ENCODE measurements around the gene ZPBP2. TPM values are rescaled to one million over a fixed set of nuclear protein-coding genes. Genes with fewer than 3 reads are reported as not detected.

Gene ZPBP2
- total and polyA plus RNA-seq, 2 of the 13 experiments (the other 11 are each of a cell fraction or from before 2014, with no cell fraction given): not detected

DNA sequence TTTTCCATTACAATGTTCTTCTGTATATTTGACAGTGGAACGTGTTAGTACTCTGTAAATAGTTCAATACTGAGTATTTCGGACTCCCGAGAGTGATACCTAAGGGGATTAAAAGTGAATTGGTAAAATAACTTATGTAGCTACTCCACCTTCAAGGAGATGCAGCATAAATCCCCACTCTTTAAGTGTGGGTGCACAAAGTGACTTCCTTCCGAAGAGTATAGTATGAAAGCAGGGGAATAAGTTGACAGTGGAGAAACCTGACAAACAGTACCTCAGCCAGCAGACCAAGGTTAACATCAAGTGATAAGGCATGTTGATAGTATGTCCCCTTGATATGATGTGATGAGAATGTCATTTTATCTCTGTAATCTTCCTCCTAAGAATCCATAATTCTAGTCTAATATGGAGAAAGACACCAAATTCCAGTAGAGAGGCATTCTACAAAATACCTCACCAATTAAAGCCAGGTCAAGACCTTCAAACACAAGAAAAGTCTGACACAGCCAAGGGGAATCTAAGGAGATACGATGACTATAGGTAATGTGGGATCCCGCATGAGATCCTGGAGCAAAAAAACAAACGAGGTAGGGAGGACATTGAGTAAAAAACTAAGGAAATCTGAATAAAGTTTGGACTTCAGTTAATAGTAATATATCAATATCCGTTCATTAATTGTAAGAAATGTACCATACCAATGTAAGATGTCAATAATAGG lies 1.8 kb upstream of the ZPBP2 start:
- BruUV-seq (replicated peaks): no TSS peak
- POLR2A ChIA-PET: no interaction called here

DNA sequence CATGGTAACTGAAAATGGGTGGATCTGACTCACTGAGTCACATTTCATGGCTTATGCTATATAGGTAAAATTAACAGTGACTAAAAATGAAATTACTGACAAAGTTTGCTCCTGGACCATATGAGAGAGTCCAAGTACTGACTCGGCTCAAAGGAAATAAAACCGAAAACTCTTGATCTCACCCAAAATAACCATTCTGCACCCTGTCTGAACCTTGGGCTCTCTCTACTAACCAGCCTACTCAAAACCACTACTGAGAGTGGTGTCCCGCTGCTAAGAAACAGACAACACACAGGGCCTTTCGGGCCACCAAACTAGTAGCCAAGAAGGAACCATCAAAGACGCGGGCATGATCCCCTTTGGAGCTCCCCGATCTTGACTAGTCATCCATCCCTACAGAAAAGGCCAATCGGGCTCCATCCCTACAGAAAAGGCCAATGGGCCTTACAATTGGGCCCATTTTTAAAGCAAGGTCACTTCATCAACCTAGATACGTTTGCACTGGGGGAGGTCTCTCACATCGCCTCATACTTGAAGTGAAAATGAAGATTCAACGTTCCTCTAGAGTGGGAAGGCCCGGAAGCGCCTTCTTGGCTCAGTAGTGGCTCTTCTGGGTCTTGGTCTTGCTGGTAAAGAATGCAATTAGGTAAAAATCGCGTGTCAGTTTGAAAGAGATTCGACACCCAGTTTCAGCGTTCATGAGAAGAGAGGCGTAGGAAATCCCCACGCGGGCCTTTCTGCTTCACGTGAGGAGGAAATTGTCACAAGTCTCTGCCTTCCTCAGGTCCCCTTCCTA lies 720 bp upstream of the ZPBP2 start:
- FAIRE-seq: no peak
- POLR2A ChIA-PET: no interaction called here
- WGBS (ENCODE audit: low lambda C conversion rate): 58% methylated on average over 21 of the region's 21 CpGs
- peaks cover 6 to 48% of the 10 kb centered on the region in 2 experiments for H3K27me3 ChIP-seq (ENCODE audit: control insufficient read depth in 1 of 2, insufficient read depth in 2 of 2, low read length in 2 of 2)
- CTCF ChIA-PET (ENCODE audit: low intra/inter-chr PET ratio, low total read pairs): no interaction called here
- no peak overlapping the region for H3K27ac ChIP-seq (ENCODE audit: extremely low read length, insufficient read depth, low read length)
- no peaks in the 10 kb centered on the region for H3K9me3 ChIP-seq (ENCODE audit: low read length)
- H2AFZ ChIP-seq (ENCODE audit: low read length): no peak overlapping the region
- no peaks in the 10 kb centered on the region for H3K79me2 ChIP-seq (ENCODE audit: insufficient read depth, low read length)
- H3K4me2 ChIP-seq (ENCODE audit: low read depth, low read length): no peak overlapping the region
- H3K36me3 ChIP-seq (replicated peaks in 1 of 2; ENCODE audit: control insufficient read depth in 1 of 2, insufficient read depth in 2 of 2, low read length in 2 of 2): no peaks in the 10 kb centered on the region
- no peak overlapping the region for H3K4me3 ChIP-seq (replicated peaks in 1 of 3; ENCODE audit: insufficient read depth in 1 of 3, low read depth in 2 of 3, low read length in 3 of 3)
- intact Hi-C loops (cut with micrococcal nuclease; ENCODE audit: unreplicated experiment): loop anchor here (10.0 kb wide), 1 partner anchor 92 kb away; no protein-coding TSS in a partner anchor
- no peak for ATAC-seq
- no TSS peak for BruUV-seq (replicated peaks)
- no peak overlapping the region for H3K9ac ChIP-seq (ENCODE audit: insufficient read depth, low read depth, low read length)
- H4K20me1 ChIP-seq (ENCODE audit: insufficient read depth, low read length): no peaks in the 10 kb centered on the region
- peaks cover 5% of the 10 kb centered on the region for H3K4me1 ChIP-seq (ENCODE audit: insufficient read depth, low read length)
- no peak for DNase-seq (ENCODE audit: low spot score)
- in situ Hi-C loops (cut with HindIII; ENCODE audit: extremely low pct_ligation_motif_present, low pct_unique_long_range_greater_than_20kb): no loop called here
- TF ChIP-seq ZNF670 (CRISPR knock-in tag; IDR thresholded peaks at IDR 0.05; ENCODE audit: borderline replicate concordance) (no peak), TCF7 (IDR thresholded peaks at IDR 0.05; ENCODE audit: low read depth) (no peak), ZNF615 (CRISPR knock-in tag; IDR thresholded peaks at IDR 0.05; ENCODE audit: borderline replicate concordance) (no peak), GTF3A (CRISPR knock-in tag; conservative IDR thresholded peaks at IDR 0.05) (no peak)
- TF ChIP-seq, protein P1, sequence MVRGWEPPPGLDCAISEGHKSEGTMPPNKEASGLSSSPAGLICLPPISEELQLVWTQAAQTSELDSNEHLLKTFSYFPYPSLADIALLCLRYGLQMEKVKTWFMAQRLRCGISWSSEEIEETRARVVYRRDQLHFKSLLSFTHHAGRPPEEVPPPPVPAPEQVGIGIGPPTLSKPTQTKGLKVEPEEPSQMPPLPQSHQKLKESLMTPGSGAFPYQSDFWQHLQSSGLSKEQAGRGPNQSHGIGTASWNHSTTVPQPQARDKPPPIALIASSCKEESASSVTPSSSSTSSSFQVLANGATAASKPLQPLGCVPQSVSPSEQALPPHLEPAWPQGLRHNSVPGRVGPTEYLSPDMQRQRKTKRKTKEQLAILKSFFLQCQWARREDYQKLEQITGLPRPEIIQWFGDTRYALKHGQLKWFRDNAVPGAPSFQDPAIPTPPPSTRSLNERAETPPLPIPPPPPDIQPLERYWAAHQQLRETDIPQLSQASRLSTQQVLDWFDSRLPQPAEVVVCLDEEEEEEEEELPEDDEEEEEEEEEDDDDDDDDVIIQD (CRISPR knock-in tag; IDR thresholded peaks at IDR 0.05; ENCODE audit: low read depth): no peak
- TF ChIP-seq, protein P2, sequence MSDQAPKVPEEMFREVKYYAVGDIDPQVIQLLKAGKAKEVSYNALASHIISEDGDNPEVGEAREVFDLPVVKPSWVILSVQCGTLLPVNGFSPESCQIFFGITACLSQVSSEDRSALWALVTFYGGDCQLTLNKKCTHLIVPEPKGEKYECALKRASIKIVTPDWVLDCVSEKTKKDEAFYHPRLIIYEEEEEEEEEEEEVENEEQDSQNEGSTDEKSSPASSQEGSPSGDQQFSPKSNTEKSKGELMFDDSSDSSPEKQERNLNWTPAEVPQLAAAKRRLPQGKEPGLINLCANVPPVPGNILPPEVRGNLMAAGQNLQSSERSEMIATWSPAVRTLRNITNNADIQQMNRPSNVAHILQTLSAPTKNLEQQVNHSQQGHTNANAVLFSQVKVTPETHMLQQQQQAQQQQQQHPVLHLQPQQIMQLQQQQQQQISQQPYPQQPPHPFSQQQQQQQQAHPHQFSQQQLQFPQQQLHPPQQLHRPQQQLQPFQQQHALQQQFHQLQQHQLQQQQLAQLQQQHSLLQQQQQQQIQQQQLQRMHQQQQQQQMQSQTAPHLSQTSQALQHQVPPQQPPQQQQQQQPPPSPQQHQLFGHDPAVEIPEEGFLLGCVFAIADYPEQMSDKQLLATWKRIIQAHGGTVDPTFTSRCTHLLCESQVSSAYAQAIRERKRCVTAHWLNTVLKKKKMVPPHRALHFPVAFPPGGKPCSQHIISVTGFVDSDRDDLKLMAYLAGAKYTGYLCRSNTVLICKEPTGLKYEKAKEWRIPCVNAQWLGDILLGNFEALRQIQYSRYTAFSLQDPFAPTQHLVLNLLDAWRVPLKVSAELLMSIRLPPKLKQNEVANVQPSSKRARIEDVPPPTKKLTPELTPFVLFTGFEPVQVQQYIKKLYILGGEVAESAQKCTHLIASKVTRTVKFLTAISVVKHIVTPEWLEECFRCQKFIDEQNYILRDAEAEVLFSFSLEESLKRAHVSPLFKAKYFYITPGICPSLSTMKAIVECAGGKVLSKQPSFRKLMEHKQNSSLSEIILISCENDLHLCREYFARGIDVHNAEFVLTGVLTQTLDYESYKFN (CRISPR knock-in tag; conservative IDR thresholded peaks at IDR 0.05): no peak

More for the DNA sequence above, 1.8 kb upstream of the ZPBP2 start:
- Histone ChIP-seq H3K9ac (ENCODE audit: insufficient read depth, low read depth, low read length) (no peak overlapping the region), H4K20me1 (ENCODE audit: insufficient read depth, low read length) (no peaks in the 10 kb centered on the region), H3K4me2 (ENCODE audit: low read depth, low read length) (no peak overlapping the region), H3K36me3 (replicated peaks in 1 of 2; ENCODE audit: control insufficient read depth in 1 of 2, insufficient read depth in 2 of 2, low read length in 2 of 2) (no peaks in the 10 kb centered on the region), H3K4me1 (ENCODE audit: insufficient read depth, low read length) (peaks cover 5% of the 10 kb centered on the region), H2AFZ (ENCODE audit: low read length) (no peak overlapping the region), H3K27ac (ENCODE audit: extremely low read length, insufficient read depth, low read length) (no peak overlapping the region), H3K27me3 (ENCODE audit: control insufficient read depth in 1 of 2, insufficient read depth in 2 of 2, low read length in 2 of 2) (peaks cover 6 to 52% of the 10 kb centered on the region in 2 experiments), H3K79me2 (ENCODE audit: insufficient read depth, low read length) (no peaks in the 10 kb centered on the region), H3K9me3 (ENCODE audit: low read length) (no peaks in the 10 kb centered on the region), H3K4me3 (replicated peaks in 1 of 3; ENCODE audit: insufficient read depth in 1 of 3, low read depth in 2 of 3, low read length in 3 of 3) (no peak overlapping the region)
- TF ChIP-seq, protein P3, sequence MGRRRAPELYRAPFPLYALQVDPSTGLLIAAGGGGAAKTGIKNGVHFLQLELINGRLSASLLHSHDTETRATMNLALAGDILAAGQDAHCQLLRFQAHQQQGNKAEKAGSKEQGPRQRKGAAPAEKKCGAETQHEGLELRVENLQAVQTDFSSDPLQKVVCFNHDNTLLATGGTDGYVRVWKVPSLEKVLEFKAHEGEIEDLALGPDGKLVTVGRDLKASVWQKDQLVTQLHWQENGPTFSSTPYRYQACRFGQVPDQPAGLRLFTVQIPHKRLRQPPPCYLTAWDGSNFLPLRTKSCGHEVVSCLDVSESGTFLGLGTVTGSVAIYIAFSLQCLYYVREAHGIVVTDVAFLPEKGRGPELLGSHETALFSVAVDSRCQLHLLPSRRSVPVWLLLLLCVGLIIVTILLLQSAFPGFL (CRISPR knock-in tag; IDR thresholded peaks at IDR 0.05): no peak
- no peak for TF ChIP-seq HDAC6 (IDR thresholded peaks at IDR 0.05; ENCODE audit: low read depth, low read length)
- TF ChIP-seq CEBPB (IDR thresholded peaks at IDR 0.05; ENCODE audit: borderline replicate concordance, low read depth, low read length): no peak
- no peak for TF ChIP-seq SOX5 (CRISPR knock-in tag; IDR thresholded peaks at IDR 0.05; ENCODE audit: borderline replicate concordance)
- no peak for TF ChIP-seq TOPORS (CRISPR knock-in tag; IDR thresholded peaks at IDR 0.05)
- no peak for TF ChIP-seq THAP11 (CRISPR knock-in tag; IDR thresholded peaks at IDR 0.05)
- in situ Hi-C loops (cut with HindIII; ENCODE audit: extremely low pct_ligation_motif_present, low pct_unique_long_range_greater_than_20kb): no loop called here
- no peak for FAIRE-seq
- intact Hi-C loops (cut with micrococcal nuclease; ENCODE audit: unreplicated experiment): loop anchor here (10.0 kb wide), 1 partner anchor 91 kb away; no protein-coding TSS in a partner anchor
- 11% methylated on average over 8 of the region's 8 CpGs for WGBS (ENCODE audit: low lambda C conversion rate)
- CTCF ChIA-PET (ENCODE audit: low intra/inter-chr PET ratio, low total read pairs): no interaction called here
- DNase-seq (ENCODE audit: low spot score): no peak
- no peak for ATAC-seq
